Glomerular endothelial cell (primary cell): Measurements from ENCODE around the gene TNNC2. TPM values are rescaled to one million over a fixed set of nuclear protein-coding genes. Genes with fewer than 3 reads are reported as not detected.
"Not testable (repeated sequence)": the region's sequence is repeated elsewhere in the genome, so short reads cannot be mapped to it uniquely, and the experiment has no call there.

Experiments used
- DNase-seq: peaks from one replicate; pipeline ENCODE4 v3.0.0-alpha.2; 2011; ENCODE audit warnings: low read depth, low spot score; ENCODE audit errors: extremely low read depth
- total RNA-seq: library from RNA; depleted of rRNA; stranded (reverse); fragments of >200 nt; gene quantifications from 2 replicates; pipeline ENCODE4 v1.2.3, GENCODE V29; 2015

TNNC2 gene
- not detected in 2 replicates for total RNA-seq

DNA sequence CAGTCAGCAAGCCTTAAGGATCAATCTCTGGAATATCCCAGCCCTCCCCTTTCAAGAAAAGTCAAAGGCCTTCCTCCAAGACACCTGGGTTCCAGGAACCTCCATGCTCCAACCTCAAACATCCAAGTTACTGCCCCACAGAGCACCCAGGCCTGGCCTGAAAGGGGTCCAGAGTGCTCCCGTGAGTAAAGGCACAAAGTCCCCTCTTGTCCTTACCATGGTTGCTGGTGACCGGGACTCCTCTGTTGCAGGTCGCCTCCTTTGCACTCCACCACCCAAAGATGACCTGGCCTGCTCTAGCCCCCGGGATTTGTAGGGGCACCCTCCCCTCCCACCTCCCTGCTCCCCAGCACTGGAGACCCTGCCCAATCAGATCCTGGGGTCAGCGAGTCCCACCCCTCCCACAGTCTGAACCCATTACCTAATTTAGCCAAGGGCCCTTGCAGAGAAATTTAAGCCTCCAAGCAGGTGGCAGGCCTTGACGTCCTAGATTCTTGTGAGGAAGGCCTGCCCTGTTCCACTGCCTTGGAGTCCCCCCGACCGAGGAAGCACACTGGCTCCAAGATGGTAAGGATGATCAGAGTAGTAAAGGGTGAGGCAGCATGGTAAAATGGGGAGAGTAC is at the start of gene TNNC2:
TSS of gene TNNC2 (minus strand) at position 283 of the 623 bp plus-strand sequence. CDS start at position 219, 64 bp downstream.
- no peak for DNase-seq

DNA sequence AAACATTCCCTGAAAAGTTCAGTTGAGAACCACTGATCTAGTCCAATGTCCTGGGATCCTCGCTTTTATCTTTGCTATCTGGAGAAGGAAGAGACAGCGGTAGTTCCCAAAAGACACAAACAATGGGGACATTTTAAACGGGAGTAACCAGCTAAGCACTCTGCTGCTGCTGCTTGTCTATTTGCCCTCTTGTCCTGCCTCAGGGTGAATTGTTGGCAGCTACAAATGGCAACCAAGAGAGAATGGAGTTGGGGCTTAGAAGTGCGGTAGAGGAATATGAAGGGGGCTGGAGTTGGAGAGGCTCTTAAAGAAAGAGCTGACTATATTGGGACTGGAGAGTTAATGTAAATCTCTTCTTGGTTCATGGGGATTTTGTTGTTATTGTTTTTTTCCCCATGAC is 47.5 kb upstream of the TNNC2 start:
- no peak for DNase-seq

DNA sequence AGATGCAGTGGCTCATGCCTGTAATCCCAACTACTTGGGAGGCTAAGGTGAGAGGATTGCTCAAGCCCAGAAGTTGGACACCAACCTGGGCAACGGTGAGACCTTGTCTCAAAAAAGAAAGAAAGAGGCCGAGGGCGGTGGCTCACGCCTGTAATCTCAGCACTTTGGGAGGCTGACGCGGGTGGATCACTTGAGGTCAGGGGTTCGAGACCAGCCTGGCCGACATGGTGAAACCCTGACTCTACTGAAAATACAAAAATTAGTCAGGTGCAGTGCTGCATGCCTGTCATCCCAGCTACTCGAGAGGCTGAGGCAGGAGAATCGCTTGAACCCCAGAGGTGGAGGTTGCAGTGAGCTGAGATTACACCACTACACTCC is 47.0 kb upstream of the TNNC2 start:
- DNase-seq: not testable (repeated sequence)

DNA sequence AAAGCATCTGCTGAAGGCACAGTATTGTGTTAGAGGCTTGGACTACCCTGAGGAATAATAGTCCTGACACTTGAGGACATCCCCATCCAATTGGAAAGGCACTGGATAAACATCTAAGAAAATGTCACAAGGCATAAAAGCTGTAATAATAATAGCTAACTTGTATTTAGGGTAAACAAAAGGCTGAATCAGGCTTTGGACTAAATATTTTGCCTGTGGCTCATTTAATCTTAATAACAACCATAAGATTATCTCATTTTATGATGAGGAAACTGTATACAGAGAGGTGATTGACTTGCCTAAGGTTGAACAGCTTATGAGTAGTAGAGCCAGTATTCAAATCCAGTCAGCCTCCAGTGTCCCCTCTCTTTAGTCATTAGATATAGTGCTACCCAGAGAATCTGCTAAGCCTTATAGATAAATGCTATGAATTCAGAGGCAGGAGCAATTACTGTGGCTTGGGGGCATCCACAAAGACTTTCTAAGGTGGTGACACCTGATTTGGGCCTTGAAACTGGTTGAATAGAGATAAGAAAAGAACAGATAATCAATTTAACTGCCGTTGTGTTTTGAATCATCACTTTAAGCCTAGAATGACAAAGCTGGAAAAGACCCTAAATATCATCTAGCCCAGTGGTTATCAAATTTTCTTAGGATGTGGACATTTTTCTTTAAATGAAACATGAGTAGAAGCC is 46.4 kb upstream of the TNNC2 start:
- DNase-seq: no peak

DNA sequence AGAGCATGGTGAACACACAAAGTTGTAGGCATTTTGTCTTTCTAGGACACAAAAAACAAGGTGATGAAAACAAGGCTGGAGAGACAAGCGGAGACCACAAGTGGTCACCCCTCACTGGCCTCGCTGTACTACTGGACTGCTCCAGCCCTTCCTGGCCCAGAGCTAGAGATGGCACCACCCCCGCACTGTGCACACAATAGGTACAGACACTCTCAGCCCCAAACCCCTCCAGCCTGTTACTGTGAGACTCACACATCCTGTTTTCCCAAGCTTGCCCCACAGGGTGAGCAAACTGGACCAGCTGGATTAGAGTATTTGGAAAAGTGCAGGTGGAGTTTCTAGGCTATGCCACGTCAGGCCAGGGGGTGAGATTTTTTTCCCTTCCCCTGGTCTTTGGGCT is 45.5 kb upstream of the TNNC2 start:
- DNase-seq: no peak

DNA sequence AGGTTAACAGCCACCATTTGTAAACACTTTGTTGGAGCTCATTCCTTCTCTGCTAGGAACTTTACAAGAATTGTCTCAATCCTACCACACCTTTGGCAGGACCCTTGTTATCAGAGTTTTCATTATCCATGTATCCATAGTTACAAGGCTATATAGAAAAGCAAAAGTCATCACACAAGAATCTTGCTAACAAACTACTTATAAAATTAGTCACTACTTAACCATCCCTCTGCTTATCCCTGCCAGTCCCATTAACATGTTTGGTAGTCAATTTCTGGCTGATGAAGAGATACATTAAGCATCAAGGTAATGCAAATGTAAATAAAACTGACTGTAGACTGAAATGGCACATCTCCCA is 40.7 kb upstream of the TNNC2 start:
- no peak for DNase-seq

DNA sequence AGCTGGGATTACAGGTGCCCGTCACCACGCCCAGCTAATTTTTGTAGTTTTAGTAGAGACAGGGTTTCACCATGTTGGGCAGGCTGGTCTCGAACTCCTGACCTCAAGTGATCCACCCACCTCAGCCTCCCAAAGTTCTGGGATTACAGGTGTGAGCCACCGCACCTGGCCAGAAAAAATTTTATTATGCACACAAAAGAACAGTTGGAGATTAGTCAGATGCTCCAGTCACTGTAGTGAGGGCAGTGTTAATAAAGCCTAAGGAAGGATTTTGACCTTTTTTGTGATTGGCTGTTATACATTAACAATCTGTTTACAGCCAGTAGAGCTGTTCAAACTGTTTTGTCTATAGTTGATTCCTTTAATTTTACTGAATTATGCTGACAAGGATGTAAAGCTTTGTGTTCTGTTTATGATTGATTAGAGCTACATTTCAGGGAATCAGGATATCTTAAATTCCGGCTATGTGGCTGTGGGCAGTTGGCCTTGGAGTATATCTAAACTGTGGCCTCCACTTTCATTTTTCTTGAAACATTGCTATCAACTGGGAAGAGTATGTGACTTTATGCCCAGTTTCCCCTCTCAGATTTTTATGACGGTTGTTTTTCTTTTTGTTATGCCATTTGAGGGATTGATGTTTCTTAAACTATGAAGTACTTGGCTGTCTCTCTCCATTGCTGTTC is 40.2 kb upstream of the TNNC2 start:
- no peak for DNase-seq

DNA sequence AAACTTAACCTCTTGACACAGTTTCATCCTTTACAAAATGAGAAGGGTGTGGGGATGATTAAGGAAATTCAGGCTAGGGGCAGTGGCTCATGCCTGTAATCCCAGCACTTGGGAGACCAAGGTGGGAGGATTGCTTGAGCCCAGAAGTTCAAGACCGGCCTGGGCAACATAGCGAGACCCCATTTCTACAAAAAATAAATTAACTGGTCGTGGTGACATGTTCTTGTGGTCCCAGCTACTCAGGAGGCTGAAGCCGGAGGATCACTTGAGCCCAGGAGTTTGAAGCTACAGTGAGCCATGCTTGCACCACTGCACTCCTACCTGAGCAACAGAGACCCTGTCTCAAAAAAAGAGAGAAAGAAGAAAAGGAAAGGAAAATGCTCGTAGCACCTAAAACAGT is 39.3 kb upstream of the TNNC2 start:
- DNase-seq: no peak

DNA sequence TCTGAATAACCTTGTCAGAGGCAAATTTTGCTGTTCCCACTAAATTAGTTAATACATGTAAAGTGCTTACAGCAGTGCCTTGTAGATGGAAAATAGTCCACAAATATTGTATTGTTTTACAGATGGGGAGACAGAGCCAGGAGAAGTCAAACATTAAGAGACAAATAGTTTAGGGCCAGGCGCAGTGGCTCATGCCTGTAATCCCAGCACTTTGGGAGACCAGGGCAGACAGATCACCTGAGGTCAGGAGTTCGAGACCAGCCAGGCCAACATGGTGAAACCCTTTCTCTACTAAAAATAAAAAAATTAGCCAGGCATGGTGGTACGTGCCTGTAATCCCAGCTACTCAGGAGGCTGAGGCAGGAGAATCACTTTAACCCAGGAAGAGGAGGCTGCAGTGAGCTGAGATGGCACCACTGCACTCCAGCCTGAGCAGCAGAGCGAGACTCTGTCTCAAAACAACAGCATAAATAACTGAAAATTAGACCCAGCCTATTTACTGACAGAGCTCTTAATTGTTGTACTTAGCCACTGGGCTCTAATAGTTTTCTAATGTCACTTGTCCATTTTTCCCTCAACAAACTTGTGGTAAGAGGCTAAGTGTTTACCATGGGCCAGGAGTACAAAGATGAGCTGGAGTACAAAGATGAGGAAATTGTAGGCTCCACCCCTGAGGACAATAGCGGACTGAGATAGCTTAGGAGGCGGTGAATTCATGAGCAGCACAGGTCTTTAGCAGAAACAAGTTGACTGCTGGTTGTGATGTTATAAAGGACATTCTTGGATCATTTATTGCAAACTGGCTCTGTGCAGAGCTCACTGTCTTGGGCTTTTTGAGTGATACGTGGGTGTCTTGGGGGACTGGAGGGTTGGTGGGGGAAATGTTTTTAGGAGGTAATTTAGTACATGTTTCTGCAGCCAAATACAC is 36.7 kb upstream of the TNNC2 start:
- DNase-seq: no peak

DNA sequence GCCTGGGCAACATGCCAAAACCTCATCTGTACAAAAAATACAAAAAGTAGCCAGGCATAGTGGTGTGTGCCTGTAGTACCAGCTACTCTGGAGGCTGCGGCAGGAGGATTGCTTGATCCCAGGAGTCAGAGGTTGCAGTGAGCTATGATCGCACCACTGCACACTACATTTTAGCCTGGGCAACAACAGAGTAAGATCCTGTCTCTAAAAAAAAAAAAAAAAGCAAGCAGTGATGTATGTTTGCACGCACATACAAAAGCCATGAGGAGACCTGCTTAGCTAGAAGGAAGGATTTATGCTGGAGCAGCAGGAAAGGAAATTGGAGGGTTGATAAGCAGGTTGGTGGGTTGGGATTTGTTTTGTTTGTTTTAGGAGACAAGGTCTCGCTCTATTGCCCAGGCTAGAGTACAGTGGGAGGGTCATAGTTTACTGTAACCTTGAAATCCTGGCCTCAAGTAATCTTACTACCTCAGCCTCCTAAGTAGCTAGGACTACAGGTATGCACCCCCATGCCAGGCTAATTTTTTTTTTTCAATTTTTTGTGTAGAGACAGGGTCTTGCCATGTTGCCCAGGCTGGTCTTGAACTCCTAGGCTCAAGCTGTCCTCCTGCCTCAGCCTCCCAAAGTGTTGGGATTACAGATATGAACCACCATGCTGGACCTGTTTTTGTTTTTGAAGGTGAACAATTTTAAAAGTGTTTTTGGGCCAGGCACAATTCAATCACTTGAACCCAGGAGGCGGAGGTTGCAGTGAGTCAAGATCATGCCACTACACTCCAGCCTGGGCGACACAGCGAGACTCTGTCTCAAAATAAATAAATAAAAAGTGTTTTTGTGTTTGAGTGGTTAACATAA is 34.3 kb upstream of the TNNC2 start:
- no peak for DNase-seq

DNA sequence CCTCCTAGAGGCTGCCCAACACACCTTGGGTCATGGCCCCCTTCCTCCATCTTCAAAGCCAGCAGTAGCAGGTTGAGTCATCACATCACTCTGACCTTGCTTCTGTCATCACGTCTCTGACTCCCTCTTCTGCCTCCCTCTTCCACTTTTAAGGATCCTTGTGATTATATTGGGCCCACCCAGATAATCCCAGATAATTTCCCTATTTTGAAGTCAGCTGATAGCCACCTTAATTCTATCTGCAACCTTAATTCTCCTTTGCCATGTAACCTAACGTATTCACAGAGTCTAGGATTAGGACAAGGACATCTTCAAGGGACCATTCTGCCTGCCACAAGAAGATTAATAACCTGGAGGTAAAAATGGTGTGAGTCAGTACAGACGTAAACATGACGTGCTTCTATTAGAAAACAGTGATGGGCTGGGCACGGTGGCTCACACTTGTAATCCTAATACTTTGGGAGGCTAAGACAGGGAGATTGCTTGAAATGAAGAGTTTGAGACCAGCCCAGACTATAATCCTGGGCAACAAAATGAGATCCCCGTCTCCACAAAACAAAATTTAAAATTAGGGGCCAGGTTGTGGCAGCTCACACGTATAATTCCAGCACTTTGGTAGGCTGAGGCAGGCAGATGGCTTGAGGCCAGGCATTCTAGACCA is 33.6 kb upstream of the TNNC2 start:
- DNase-seq: no peak

DNA sequence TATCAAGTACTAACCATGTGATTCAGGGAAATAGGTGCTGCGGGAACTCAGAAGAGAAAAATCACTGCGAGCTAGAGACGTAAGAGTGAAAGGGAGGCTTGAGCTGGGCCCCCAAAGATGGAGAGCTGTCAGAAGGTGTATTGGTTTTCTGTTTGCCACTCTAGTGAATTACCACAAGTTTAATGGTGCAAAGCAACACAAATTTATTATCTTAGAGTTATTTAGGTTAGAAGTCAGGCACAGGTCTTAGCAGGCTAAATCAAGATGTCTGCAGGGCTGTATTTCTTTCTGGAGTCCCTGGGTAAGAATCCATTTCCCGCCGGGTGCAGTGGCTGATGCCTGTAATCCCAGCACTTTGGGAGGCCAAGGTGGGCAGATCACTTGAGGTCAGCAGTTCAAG is 32.8 kb upstream of the TNNC2 start:
- DNase-seq: no peak

DNA sequence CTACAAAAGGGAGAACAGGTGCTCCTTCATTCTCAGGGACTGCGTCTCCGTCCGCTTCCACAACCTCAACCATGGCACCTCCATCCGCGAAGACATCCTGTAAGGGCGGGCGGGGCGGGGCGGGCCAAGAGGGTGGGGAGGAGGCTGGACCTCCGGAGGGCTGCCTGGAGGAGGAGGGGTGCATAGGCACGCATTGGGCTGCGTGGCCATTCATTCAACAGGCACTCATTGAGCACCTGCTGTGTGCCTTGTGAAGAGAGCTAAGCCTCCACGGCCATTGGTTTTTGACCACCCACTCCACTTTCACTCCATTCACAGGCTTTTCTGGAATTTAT is 30.7 kb upstream of the TNNC2 start:
- no peak for DNase-seq

DNA sequence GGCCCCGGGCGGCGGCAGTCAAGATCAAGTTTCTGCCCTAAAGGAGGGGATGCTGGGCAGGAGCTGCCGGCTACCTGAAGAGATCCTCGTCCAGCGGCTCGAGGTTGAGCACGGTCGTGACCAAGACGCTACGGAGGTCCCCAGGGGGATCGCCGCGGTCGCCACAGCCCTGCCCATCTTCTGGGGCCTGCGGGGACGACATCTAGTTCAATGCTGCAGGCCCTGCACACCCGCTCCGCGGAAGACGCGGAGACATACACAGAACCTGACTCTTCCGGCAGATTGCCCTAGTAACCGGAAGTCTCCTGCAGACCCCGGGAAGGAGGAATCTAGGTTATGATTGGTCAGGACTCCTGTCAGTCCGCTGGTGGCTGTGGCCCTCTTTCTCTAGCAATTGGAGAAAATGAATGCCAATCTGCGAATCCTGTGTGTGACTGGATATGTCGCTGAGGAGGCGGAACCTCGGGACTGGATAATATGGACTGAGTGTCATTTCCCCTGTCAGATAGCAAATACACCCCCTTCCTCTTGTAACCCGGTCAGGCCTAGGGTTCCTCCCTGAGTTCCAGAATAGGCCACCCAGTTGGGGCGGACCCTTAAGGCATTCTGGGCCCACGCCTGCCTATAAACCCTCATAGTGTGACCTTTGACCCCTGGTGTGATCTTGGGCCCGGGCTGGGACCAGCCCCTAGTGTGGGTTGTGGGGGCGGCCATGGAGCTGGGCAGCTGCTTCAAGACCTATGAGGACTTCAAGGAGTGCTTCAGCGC is 30.2 kb upstream of the TNNC2 start, which contains the start of the genes ACOT8 and ZSWIM3:
TSS of gene ACOT8 (minus strand) at position 279 of the 768 bp plus-strand sequence. CDS start at position 202, 77 bp downstream.
TSS of gene ZSWIM3 (plus strand) at position 501 of the 768 bp plus-strand sequence. CDS start at position 713, 212 bp downstream.
- DNase-seq: peak; percentile 100

DNA sequence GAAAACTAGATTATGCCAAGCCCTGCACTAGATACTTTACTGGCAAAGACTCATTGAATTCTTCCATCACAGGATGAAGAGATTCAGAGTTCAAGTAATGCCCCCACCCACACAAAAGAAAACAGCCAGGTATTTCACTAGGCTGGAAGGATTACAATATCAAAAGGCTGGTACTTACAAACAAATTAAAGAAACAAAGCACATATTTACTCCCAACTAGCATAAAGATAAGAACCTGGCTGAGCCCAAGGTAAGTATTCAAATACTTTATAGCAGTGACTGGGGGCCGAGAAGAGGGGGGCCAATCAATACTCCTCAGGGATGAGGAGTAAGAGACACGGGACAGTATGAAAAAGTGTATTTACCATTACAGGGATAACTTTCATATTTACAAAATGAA is 26.4 kb upstream of the TNNC2 start:
- DNase-seq: no peak

DNA sequence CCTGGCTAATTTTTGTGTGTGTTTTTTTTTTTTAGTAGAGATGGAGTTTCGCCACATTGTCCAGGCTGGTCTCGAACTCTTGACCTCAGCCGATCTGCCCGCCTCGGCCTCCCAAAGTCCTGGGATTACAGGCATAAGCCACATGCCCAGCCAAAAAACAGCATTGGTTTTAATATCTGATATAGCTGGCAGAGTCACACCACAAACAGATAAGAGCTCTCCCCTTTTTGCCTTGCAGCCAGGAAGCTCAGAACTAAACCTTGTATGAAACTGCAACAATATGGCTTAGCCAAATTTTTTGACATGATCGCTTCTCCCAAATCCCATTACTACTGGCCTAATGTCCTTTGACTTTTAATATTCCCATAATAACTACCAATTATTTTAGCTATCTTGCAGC is 25.2 kb upstream of the TNNC2 start:
- no peak for DNase-seq

DNA sequence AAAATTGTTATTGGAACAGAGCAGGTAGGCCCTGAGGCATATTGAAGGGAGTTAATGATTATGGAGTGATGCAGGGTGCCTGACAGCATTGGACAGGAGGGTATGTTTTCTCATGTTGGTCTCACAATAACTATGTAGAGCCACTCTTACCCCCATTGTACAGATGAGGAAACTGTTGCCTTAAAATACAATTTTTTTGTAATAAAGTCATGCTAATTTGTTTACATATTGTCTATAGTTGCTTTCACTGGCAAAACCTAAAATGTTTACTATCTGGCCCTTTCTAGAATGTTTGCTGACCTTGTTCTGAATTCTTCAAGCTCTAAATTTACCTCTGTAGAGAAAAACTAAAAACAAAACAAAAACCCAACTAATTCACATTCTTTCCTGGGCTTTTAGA is 24.4 kb upstream of the TNNC2 start:
- no peak for DNase-seq

DNA sequence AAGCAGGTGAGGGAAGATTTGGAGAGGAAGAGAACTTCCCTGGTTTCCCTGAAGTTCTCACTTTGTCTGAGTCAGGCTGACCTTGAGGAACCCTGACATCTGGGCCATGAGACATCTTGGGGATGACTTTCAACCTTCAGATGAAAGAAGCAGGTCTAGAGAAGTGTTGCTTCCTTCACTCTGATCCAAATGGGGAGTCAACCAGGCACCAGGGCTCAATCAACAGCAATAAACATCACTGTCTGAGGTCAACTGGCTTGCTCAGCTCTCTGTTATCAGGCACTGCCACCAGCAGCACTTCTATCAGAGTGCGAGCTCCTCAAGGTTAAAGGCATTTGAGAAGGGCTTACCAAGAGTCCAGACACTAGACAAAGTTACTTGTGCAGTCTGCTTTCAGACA is 23.8 kb upstream of the TNNC2 start:
- DNase-seq: no peak

DNA sequence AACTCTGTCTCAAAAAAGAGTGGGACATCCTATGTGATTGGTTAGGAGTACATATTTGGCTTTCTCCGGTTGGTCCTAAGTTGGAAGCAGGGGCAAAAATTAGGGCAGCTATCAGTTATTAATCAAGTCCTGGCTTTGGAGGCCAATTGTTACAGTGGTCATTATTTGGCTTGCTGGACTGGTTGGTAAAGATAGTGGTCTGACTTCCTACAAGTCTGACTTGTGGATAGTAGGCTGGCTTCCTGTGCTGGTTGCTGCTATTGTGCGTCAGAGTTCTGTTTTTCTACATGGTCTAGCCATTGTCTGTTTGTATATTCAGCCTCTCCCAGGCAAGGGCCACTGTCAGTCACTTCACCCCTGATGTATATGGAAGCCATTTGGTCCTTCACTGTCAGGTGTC is 23.1 kb upstream of the TNNC2 start:
- DNase-seq: no peak
